Fibroblast of lung (primary cell): ENCODE data around the gene DNAI2. TPM values are rescaled to one million over a fixed set of nuclear protein-coding genes. Genes with fewer than 3 reads are reported as not detected.
"Not testable (repeated sequence)": the region's sequence is repeated elsewhere in the genome, so short reads cannot be mapped to it uniquely, and the experiment has no call there.

Source experiments
- DNase-seq, 2 donors: peaks; one replicate each; pipeline versions ENCODE4 v3.0.0 to v3.0.0-alpha.2; 2010; ENCODE audit warnings: low read depth in 2 of 2
- H2AFZ ChIP-seq: 2 replicates; pipeline ENCODE4 v1.5.1; 2012; ENCODE audit warnings: low read length, control low read depth, inconsistent platforms
- H3K27ac ChIP-seq: 2 replicates; pipeline ENCODE4 v1.5.1; 2011; ENCODE audit warnings: low read length, control low read depth; ENCODE audit not compliant: insufficient read depth
- H3K27me3 ChIP-seq: 2 replicates; pipeline ENCODE4 v1.5.1; 2011; ENCODE audit warnings: mild to moderate bottlenecking, low read length; ENCODE audit not compliant: control insufficient read depth, insufficient read depth
- H3K36me3 ChIP-seq: 2 replicates; pipeline ENCODE4 v1.5.1; 2011; ENCODE audit warnings: low read length; ENCODE audit not compliant: control insufficient read depth, insufficient read depth
- H3K4me1 ChIP-seq: 2 replicates; pipeline ENCODE4 v1.5.1; 2011; ENCODE audit warnings: low read length; ENCODE audit not compliant: control insufficient read depth, insufficient read depth; ENCODE audit errors: extremely low read depth
- H3K4me2 ChIP-seq: 2 replicates; pipeline ENCODE4 v1.5.1; 2011; ENCODE audit warnings: low read length, control low read depth; ENCODE audit not compliant: insufficient read depth; ENCODE audit errors: extremely low read depth
- H3K4me3 ChIP-seq, 4 experiments: fragments of 200-600 bp in 1 of 4; sonication (generic) in 1 of 4; replicated peaks in 1 of 4; 2 replicates each; pipeline ENCODE4 v1.5.1; 2011 to 2016; ENCODE audit warnings: low read length in 4 of 4, low read depth in 3 of 4, mild to moderate bottlenecking in 3 of 4, control low read depth in 2 of 4, inconsistent platforms in 1 of 4, mixed read lengths in 1 of 4; ENCODE audit not compliant: insufficient read depth in 1 of 4; ENCODE audit errors: control extremely low read depth in 1 of 4
- H3K79me2 ChIP-seq: 2 replicates; pipeline ENCODE4 v1.5.1; 2012; ENCODE audit warnings: mild to moderate bottlenecking, low read length, inconsistent platforms; ENCODE audit not compliant: control insufficient read depth, insufficient read depth
- H3K9ac ChIP-seq: 2 replicates; pipeline ENCODE4 v1.5.1; 2011; ENCODE audit warnings: mild to moderate bottlenecking, low read length, control low read depth; ENCODE audit not compliant: insufficient read depth
- H3K9me3 ChIP-seq: 2 replicates; pipeline ENCODE4 v1.5.1; 2012; ENCODE audit warnings: low read depth, low read length; ENCODE audit not compliant: control insufficient read depth, insufficient read depth
- H4K20me1 ChIP-seq: 2 replicates; pipeline ENCODE4 v1.5.1; 2011; ENCODE audit warnings: low read length; ENCODE audit not compliant: control insufficient read depth, insufficient read depth; ENCODE audit errors: extremely low read depth
- CTCF ChIP-seq, 2 donors: IDR thresholded peaks in 1 of 2; conservative IDR thresholded peaks in 1 of 2; 1 replicate in 1 of 2; 2 replicates in 1 of 2; pipeline ENCODE4 v1.5.1; 2011 to 2012; ENCODE audit warnings: low read length in 2 of 2, control low read depth in 1 of 2, inconsistent platforms in 1 of 2, low read depth in 1 of 2, mild to moderate bottlenecking in 1 of 2
- EZH2 ChIP-seq: IDR thresholded peaks from 2 replicates; pipeline ENCODE4 v1.5.1; 2012; ENCODE audit warnings: low read length, control low read depth, mild to moderate bottlenecking; ENCODE audit errors: missing control alignments
- polyA plus RNA-seq, 2 donors: library from polyadenylated mRNA; depleted of rRNA in 1 of 2; stranded (reverse) in 1 of 2; unstranded in 1 of 2; fragments of >200 nt; gene quantifications; 2 replicates each; pipeline ENCODE4 v1.2.1, GENCODE V29; 2011 to 2012; ENCODE audit warnings: missing spikeins in 1 of 2
- total RNA-seq: library from RNA; depleted of rRNA; stranded (reverse); fragments of >200 nt; gene quantifications from 2 replicates; pipeline ENCODE4 v1.2.1, GENCODE V29; 2014

The DNAI2 gene
- total and polyA plus RNA-seq, 2 donors (not counting 1 experiment from before 2014, with no cell fraction given), result not detected

- Histone ChIP-seq H3K4me2 (no peak overlapping the region), H3K4me3 (no peak overlapping the region), H3K79me2 (no peaks in the 10 kb centered on the region), H3K9ac (no peak overlapping the region), H3K27me3 (no peaks in the 10 kb centered on the region), H3K27ac (no peak overlapping the region), H3K36me3 (no peaks in the 10 kb centered on the region), H2AFZ (no peak overlapping the region), H3K9me3 (no peaks in the 10 kb centered on the region), H3K4me1 (no peaks in the 10 kb centered on the region), H4K20me1 (no peaks in the 10 kb centered on the region)
- no peak for TF ChIP-seq CTCF (conservative IDR thresholded peaks at IDR 0.05 in 1 of 2, IDR thresholded peaks at IDR 0.05 in 1 of 2; ENCODE audit: low read depth in 1 of 2, low read length in 2 of 2)
- no peak for TF ChIP-seq EZH2
- no peak for DNase-seq
These were observed 7.8 kb downstream of the DNAI2 start for GRCh38 chr17:74281799-74282198.

GRCh38 chr17:74282274-74282586, 8.2 kb downstream of the DNAI2 start:
- not testable (repeated sequence) for H3K79me2 ChIP-seq, H3K36me3 ChIP-seq, H3K27me3 ChIP-seq, H3K4me3 ChIP-seq, DNase-seq, H4K20me1 ChIP-seq, H3K9ac ChIP-seq, H3K9me3 ChIP-seq, H3K4me2 ChIP-seq, H3K27ac ChIP-seq, H2AFZ ChIP-seq, H3K4me1 ChIP-seq

- Histone ChIP-seq H3K9ac (no peak overlapping the region), H2AFZ (no peak overlapping the region), H3K27ac (no peak overlapping the region), H3K4me2 (no peak overlapping the region), H3K9me3 (no peaks in the 10 kb centered on the region), H3K36me3 (no peaks in the 10 kb centered on the region), H3K27me3 (no peaks in the 10 kb centered on the region), H4K20me1 (no peaks in the 10 kb centered on the region), H3K4me1 (no peaks in the 10 kb centered on the region), H3K79me2 (no peaks in the 10 kb centered on the region), H3K4me3 (no peak overlapping the region)
- DNase-seq, result peak in 1 of 2 donors; percentile 72
- TF ChIP-seq CTCF (conservative IDR thresholded peaks at IDR 0.05 in 1 of 2, IDR thresholded peaks at IDR 0.05 in 1 of 2; ENCODE audit: low read depth in 1 of 2, low read length in 2 of 2) (no peak), EZH2 (no peak)
These were observed 8.7 kb downstream of the DNAI2 start for GRCh38 chr17:74282587-74283370.
